ENCODE data around the gene SPECC1.
"Not testable (repeated sequence)": the region's sequence is repeated elsewhere in the genome, so short reads cannot be mapped to it uniquely, and the experiment has no call there.

SPECC1 gene

DNA sequence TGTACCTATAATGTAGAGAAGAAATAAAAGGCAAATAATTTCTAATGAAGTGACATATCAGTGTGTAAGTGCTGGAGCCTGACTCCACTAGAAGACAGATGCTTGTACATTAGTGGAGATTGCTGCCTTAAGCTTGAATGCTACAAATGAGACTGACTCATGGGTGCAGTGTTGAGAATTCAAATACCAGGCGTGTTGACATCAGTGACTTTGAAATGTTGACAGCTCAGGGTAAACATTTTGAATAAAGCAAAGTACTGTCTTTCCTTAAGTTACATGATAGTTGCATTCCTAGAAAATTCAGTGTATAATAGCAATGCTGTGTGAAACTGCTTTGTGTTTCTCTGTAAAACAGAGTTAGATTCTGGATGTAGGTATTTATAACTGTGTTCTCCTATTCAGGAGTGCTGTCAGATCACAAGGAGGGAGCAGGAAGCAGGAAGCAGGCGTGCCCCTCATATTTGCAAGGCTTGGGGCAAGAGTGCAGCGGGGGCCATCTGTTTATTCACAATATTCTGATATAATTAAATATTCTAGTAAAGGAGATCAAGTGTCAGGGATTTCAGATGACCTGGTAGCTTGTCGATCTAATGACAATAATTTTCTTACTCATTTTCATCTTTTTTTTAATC, 119.0 kb downstream of the SPECC1 start:
- DNase-seq (ENCODE audit: low read depth) = no peak

DNA sequence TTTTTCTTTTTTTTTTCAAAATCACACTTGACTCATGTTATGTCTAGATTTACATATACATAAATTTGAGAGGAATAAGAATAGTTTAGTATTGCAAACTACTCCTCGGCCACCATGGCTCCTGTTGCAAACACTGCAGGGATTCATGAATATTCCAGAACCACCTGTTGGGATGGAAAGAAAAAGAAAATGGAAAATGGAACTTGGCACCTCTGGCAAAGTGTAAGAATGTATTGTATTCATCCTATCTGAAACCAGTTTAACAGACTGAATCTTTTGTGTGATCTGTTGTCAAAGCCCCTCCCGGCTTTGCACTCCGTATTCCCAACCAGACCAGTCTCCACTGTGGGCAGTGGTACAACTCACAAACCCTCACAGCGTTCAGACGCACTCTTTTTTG, 124.4 kb downstream of the SPECC1 start:
- DNase-seq (ENCODE audit: low read depth) = no peak

DNA sequence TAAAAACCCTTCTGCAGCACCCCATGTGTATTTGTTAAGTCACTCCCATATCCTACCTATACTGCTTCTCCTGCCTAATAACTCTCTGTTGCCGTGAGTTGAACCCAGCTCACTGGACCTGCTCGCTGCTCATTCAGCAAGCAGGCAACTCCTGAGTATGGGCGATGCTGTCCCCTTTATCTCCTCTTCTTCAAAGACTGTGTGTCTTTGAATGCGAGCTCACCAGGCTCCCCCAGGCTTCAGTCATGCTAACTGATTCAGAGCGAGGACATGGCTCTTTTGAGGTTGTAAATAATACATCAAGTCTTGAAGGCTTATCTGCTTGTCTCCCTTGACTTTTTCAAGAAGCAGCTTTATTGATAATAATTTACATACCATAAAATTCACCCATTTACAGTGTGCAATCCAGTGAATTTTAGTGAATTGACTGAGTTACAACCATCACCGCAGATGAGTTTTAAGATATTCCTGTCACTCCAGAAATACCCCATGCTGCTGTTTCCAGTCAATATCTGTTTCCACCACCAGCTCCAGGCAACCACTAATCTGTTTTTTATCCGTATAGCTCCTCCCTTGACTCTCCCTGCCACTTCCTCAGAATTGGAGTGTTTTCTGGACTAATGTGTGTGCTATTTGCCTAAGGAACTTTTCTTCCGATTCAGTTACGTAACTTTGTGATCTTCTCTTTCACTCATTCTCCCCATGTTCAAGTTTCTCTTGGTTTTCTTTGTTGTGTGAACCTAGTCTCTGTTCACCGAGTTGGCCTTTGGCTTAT, 132.2 kb downstream of the SPECC1 start:
- no peak for DNase-seq (ENCODE audit: low read depth)

DNA sequence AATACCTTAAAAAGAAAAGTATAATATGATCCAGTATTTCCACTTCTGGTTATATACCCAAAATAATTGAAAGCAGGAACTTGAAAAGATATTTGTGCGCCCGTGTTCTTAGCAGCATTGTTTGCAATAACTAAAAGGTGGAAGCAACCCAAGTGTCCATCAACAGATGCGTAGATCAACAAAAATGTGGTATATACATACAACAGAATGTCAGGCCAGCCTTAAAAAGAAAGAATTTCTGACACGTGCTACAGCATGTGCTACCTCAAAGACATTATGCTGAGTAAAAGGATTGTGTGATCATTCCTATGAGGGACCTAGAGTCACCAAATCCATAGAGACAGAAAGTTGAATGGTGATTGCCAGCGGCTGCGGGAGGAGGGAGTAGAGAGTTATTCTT, 133.1 kb downstream of the SPECC1 start:
- no peak for DNase-seq (ENCODE audit: low read depth)

DNA sequence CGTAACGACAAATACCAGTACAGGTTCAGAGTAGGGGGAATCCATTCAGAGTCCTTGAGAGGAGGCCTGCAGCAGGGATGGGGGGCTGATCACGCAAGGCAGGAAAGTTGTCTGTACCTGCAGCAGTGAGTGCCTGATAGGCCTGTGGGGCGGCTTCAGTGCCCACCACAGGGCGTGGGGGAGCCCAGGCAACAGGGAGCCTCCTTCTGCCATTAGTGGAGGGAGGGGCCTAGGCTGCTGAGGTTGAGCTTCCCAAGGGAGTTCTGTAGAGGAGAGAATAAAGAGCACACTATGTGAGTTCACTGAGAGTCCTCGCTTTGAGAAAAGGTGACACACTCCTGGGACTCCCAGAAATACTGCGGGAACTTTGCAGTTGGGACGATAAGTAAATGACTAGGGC, 134.6 kb downstream of the SPECC1 start:
- DNase-seq (ENCODE audit: low read depth) = no peak

DNA sequence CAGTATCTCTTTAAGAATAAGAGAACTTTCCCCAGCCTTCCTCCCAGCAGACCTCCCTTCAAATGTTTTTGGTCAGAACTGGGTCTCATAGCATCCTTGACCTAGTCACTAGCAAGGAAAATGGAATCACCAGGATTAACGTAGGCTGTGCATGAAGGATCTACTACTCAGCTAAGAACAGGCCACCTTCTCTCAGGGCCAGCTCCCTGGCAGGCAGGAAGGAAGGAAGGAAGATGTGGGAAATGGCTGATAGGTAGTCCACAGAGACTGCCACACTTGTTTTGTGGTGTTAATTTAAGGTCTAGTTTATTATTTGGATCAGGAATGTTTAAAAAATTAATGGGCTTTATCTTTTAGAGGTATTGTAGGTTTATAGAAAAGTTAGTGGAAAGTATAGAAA, 136.4 kb downstream of the SPECC1 start:
- DNase-seq (ENCODE audit: low read depth) = no peak

DNA sequence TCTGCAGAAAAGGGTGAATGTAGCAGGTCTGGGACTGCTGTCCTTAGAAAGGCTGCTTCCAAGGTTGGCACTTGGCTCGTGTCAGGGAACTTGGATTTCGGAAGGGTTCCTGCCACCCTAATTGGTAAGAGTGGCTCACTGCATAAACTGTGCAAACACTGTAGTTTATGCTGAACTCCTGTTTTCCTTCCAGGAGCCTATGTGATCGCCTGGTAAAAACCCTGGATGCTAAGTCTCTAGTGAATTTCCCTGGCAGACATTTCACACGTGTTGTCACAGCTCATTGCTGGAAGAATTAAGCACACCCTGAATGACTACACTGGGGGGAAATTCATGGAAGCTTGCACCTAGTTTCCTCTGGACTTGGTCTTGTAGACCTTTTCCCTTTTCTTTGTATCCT, 140.1 kb downstream of the SPECC1 start:
- DNase-seq (ENCODE audit: low read depth) = no peak

DNA sequence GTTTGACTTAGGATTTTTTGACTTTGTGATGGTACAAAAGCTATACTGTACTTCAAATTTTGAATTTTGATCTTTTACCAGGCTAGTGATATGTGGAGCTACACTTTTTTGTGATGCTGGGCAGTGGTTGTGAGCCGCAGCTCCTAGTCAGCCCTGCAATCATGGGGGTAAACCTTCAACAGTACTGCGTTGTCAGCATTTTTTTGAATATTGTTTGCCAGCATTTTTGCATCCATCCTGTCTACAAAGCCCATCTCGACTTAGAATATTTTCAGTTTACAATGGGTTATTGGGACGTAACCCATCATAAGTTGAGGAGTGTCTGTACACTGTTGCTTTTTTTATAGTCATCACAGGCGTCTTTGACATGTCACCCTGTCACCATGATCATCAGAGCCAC, 142.0 kb downstream of the SPECC1 start:
- no peak for DNase-seq (ENCODE audit: low read depth)

DNA sequence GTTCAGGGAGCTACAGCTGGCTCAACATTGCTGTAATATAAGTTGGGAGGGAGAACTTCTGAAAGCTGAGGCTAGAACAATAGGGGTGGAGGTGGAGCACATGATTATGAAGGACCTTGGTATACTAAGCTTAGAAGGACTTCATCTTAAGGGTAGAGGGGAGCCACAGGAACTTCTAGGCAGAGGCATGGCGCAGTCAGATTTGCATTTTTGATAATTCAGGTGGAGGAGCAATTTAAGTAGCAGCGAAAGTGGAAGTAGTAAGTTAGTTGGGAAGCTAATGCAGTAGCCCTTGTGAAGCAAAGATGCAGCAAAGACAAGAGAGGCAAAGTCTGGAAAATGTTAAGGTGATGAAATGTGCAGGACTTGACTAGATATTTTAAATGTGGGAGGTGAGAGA, 144.1 kb downstream of the SPECC1 start:
- DNase-seq (ENCODE audit: low read depth) = no peak

DNA sequence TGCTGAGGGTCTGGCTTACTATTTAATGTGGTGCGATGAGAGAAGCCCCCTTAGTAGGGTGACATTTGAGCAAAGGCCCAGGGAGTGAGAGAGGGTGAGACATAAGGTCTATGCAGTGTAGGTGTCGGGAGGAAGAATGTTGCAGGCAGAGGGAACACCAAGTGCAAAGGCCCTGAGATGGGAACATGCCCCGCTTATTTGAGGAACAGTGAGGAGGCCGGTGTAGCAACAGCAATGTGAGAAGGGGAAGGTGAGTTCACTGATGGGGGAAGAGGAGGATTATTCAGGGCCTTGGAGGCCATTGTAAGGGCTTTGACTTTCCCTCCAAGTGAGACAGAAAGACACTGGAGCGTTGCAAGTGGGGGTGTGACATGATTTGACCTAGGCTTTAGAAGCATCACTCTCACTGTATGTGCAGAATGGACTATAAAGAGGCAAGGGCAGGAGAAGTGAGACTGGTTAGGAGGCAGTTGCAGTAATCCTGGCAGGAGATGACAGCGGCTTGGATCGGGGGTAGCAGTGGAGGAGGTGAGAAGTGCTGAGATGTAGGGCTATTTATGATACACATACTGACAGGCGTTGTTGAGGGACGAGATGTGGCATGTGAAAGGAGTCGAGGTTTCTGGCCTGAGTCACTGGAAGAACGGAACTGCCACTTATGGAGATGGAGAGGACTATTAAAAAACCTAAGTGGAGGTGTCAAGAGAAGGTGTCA, 145.3 kb downstream of the SPECC1 start:
- no peak for DNase-seq (ENCODE audit: low read depth)

DNA sequence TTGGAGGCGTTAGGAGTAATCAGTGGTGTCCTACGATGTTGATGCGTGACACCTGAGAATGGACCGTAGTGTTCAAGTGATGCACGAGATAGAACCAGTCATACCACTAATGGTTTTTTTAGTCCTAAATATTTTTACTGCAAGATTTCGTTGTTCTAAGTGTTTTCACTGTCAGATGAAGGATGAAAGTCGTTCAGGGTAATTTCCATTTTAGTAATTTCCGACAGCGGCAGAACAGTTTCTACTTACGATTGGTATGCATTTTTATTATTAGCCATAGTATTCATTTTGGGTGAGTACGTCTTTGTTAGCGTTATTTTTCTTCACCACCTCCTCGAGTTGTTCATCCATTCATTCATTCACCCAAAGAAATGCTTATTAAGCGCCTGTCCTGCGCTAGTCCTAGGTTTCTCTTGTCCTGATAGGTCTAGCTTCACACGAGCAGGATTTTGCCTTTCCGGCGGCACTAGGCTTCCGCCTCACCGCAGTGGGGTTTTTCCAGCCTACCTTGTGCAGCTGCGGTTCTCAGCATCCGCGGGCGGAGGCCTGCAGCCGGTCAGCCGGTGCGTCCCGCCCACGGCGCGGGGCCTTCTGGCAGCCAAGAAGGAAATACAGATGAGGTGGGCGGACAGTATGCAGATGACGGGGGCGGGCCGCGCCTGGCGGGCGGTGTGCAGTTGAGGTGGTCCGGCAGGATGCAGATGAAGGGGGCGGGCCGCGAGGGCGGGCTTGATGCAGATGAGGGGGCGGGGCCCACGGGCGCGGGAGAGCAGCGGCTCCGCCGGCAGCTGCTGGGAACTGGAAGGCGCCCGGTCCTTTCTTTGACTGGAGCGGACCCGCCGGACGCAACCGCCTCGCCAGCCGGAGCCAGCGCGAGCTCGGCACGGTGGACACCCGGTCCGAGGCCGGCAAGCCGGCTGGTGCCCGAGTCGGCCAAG, 146.4 kb downstream of the SPECC1 start:
- DNase-seq (ENCODE audit: low read depth) = peak; percentile 81

DNA sequence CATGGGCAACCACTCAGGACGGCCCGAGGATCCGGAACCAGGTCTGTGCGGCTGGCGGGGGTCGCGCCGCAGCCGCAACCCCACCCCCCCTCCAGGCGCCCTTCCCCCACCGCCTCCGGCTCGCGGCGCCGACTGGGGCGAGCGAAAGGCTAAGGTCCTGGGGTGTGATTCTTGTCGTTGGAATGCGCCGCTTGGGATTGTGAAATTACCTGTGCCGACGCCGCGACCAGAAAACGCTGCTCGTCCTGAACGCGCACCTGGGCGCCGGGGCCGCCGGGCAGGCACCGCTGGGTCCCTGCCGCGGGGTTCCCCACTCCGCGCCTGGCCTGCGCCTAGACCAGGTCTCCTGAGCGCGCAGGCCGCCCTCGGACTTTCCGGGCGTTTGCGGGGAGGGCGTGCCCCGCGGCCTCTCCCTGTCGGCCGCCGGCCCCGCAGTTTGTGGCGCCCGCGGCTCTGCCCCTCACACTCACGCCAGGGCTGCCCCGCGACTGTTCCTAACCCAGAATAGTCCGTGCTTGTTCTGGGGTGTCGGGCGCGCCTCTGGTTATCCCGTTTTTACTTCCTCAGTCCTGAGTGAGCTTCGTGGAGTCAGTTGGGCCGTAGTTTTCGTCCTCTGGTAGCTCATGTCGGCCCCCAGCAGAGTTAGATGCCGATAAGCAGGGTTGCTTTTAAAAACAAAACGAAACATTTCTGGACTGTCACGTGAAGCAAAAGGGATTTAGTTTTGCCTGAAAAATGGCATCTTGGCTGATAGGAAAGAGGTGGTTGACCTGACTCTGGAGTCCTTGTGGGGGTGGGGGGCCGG, 147.2 kb downstream of the SPECC1 start:
- peak; percentile 29 for DNase-seq (ENCODE audit: low read depth)

DNA sequence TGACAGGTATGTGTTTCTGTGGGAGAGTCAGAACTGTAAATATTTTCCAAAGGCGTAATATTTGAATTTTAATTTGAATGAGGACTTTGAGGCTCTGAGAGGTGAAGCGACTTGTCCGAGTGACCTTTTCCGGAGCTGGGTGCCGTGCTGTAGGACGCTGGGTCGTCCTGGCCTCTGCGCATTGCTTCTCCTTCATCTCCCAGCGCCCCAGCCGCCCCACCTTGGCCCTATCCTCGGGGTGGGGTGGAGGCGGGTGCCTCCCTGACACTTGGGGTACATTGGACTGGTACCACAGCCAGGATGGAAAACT, 147.8 kb downstream of the SPECC1 start:
- DNase-seq (ENCODE audit: low read depth) = no peak

DNA sequence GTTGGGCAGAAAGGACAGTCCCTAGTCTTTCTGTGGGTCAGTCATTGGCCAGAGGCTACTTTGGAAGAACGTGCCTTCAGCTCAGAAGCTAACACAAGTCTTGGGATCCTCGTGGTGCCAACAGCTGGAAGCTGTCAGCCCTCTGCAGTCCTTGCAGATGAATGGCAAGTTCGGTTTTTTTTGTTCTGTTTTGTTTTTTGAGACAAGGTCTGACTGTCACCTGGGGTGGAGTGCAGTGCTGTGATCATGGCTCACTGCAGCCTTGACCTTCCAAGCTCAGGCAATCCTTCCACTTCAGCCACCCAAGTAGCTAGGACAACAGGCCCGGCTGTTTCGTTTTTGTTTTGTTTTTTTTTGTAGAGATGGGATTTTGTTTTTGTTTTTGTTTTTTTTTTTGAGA, 149.4 kb downstream of the SPECC1 start:
- DNase-seq (ENCODE audit: low read depth) = no peak

DNA sequence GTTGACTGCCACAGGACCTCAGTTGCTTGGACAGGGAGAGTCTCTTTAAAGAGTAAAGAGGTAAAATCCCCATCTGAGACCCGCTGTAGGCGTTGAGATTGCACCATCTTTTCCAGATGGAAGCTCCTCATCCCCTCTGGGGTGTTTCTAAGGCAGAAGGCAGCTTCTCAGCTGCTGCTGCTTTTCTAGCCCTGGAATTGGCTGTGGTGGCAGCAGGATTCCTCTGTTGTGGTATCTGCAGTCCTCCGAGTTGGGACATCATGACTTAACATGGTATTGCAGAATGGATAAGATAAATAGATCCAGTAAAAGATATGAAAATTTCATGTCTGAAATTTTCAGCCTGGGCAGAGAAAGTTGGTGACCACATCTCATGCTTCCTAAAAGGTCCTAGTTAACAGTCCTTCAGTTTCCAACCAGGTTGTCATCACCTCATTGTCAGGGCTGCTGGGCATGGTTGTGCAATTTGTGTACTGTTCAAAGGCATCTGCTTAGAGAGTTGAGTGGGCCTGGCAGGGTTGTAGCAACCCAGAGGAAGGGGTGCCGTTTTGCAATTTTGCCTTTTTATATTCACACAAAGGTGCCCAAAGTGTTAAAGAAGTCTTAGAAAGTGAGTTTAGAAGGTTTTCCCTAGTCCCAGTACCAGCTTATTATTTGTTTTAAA, 150.4 kb downstream of the SPECC1 start:
- no peak for DNase-seq (ENCODE audit: low read depth)

DNA sequence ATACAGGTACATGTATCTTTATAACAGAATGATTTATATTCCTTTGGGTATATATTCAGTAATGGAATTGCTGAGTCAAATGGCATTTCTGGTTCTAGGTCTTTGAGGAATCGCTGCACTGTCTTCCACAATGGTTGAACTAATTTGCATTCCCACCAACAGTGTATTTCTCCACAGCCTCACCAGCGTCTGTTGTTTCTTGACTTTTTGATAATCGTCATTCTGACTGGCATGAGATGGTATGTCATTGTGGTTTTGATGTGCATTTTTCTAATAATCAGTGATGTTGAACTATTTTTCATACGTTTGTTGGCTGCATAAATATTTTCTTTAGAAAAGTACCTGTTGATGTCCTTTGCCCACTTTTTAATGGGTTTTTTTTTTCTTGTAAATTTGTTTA, 156.4 kb downstream of the SPECC1 start:
- not testable (repeated sequence) for DNase-seq (ENCODE audit: low read depth)

DNA sequence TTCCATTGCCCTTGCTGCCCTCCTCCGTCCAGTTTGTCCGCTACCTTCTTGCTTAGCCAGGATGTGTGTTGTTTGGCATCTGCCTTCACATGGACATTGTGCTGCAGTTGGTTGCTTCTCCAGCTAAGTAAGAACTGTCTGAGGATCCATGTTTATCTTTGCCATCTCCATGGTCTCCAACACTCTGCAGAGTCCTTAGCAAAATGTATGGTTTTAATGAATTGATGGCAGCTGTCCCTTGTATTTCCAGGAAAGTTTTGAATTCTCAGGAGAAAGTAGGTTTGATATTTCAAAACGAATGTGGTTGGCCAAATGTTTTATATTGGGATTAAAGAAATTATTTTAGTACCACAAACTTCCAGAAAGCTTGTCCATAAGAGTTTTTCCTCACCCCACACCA, 160.9 kb downstream of the SPECC1 start:
- DNase-seq (ENCODE audit: low read depth) = no peak

DNA sequence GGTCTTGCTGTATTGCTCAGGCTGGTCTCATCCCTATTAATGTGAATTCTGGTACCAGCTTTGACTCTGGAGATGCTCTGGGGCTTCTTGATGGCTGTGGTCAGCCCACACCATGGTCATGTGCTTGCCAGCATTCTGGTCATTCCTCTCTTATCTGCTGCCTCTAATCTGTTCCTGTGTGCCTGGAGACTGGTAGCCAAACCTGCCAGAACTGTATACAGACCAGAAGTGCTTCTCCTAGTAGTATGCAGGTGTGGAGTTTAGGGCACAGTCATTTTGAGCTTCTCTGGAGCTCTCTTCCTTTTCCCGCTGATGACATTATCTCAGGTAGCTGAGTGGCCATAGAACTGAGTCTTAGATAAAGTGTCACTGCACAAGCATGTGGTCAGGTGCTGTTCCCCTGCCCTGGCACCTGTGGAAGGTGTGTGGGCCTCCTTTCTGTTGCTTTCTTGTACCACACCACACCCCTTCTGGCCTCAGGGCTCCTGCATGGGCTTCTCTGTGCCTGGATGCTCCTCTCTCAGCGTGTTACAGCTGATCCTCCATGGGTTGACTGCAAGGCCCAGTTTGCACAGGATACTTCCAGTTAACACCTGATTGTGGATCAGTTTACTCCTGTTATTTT, 162.7 kb downstream of the SPECC1 start:
- no peak for DNase-seq (ENCODE audit: low read depth)

DNA sequence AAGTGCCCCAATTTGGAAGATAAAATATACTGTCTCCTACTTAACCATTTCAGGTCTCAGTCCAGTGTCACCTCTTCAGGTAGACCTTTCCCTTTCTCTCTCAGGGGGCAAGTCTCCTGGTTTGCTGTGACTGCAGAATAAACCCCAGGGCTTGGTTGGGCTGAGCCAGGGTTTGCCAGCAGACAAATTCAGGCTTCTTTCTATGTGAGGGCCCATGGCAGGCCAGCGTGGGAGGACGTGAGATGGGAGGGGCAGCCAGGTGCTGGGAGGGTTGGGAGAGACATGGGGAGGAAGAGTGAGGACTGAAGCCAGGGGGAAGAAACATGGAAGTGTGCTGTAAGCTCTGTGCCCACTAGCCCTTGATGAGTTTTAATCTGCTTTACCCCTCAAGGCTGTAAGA, 163.2 kb downstream of the SPECC1 start:
- no peak for DNase-seq (ENCODE audit: low read depth)

DNA sequence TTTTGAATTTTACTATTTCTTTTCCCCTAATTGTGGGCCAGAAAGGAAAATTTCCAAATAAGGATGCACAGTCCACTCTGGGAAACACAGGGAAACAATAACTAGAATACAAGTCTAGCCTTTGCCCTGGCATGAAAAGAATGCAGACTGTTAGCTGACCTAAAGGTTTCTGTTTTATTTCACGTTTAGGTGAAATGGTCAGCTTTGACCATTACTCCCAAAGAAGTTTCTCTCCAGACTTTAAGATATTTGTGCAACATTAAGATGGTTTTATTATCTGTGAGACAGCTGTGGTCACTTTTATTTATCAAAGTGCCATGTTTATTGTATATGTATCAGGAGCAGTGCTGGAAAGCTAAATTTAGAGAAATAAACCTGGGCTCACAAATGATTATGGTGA, 163.9 kb downstream of the SPECC1 start:
- DNase-seq (ENCODE audit: low read depth) = no peak
